Measurements from ENCODE around the gene MTIF3. TPM values are rescaled to one million over a fixed set of nuclear protein-coding genes. Genes with fewer than 3 reads are reported as not detected.
A peak's percentile ranks its signal among the peaks of the same experiment; 100 is the strongest.

Gene MTIF3
- total RNA-seq, 1 experiment from 2014 or later = 37.1 TPM

DNA sequence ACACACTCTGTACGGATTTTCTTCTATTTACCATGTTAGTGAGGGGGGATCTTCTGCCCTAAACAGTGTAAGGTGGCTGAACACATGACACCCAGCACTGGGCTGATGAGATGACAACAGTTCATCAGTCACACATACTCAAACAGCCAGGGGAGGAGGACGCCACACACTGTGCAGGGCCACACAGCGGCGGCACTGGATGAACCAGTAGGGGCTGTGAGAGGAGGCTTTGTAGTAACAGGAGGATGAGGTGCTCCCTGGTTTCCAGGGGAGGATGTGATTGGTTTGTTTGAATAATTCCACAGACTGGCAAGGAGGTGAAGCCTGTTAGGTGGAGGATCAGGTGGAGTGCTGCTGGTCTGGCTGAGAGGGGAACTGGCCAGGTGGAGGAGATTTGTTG, 42.3 kb downstream of the MTIF3 start:
- Histone ChIP-seq H3K4me3 (ENCODE audit: low read depth, low read length, poor library complexity, severe bottlenecking) (no peak overlapping the region), H3K36me3 (ENCODE audit: insufficient read depth, low read length, poor library complexity, severe bottlenecking) (no peaks in the 10 kb centered on the region), H3K4me1 (ENCODE audit: insufficient read depth, low read length, poor library complexity, severe bottlenecking) (no peaks in the 10 kb centered on the region), H3K27me3 (replicated peaks; ENCODE audit: insufficient read depth, low read depth, low read length, poor library complexity) (peaks cover 51% of the 10 kb centered on the region), H3K9me3 (ENCODE audit: low read depth, low read length, poor library complexity, severe bottlenecking) (no peaks in the 10 kb centered on the region), H3K27ac (ENCODE audit: low read depth, low read length, poor library complexity, severe bottlenecking) (no peak overlapping the region)
- ChIA-PET CTCF (no interaction called here), POLR2A (ENCODE audit: low non-redundant PET) (no interaction called here)
- TF ChIP-seq CTCF (conservative IDR thresholded peaks at IDR 0.05; ENCODE audit: low read depth, low read length) (no peak), EZH2 (IDR thresholded peaks at IDR 0.05; ENCODE audit: borderline replicate concordance, low read depth, low read length, poor library complexity, severe bottlenecking) (no peak)
- DNase-seq (ENCODE audit: low spot score) = no peak
- BruUV-seq (replicated peaks) = no TSS peak
- intact Hi-C loops (cut with micrococcal nuclease; ENCODE audit: unreplicated experiment) = no loop called here

DNA sequence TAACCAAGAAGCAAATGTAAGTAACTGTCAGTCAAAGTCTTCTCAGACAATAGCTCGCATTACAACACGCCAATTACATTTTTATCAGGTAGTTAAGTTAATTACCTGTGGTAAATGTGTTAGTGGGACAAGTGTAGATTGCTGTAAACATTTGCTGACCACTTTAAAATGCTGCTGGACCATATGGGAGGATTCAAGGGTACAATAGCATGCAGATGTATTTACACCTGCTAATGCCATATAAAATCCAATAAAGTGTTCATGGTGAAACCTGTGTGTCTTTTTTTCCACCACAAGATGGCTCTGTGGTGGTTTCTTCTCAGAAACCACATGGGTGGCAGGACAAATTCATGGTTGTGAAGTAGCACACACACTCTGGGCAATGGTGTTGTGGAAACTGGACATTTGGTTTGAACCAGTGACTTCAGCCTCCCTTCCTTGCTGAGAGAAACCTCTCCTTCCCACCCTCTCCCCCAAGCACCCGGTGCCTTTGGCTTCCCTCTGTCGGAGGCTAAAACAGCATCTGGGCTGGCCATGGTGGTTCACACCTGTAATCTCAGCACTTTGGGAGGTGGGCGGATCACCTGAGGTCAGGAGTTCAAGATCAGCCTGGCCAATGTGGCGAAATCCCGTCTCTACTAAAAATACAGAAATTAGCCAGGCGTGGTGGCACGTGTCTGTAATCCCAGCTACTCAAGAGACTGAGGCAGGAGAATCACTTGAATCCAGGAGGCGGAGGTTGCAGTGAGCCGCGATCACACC, 44.0 kb downstream of the MTIF3 start:
- BruUV-seq (replicated peaks) = no TSS peak
- Histone ChIP-seq H3K4me1 (ENCODE audit: insufficient read depth, low read length, poor library complexity, severe bottlenecking) (no peaks in the 10 kb centered on the region), H3K27me3 (replicated peaks; ENCODE audit: insufficient read depth, low read depth, low read length, poor library complexity) (peaks cover 34% of the 10 kb centered on the region), H3K9me3 (ENCODE audit: low read depth, low read length, poor library complexity, severe bottlenecking) (no peaks in the 10 kb centered on the region), H3K36me3 (ENCODE audit: insufficient read depth, low read length, poor library complexity, severe bottlenecking) (no peaks in the 10 kb centered on the region), H3K4me3 (ENCODE audit: low read depth, low read length, poor library complexity, severe bottlenecking) (no peak overlapping the region), H3K27ac (ENCODE audit: low read depth, low read length, poor library complexity, severe bottlenecking) (no peak overlapping the region)
- CTCF ChIA-PET = interaction anchor here (1.6 kb wide), 1 partner anchor 420 kb away, joined by 6 read pairs; no protein-coding TSS in a partner anchor
- TF ChIP-seq CTCF (conservative IDR thresholded peaks at IDR 0.05; ENCODE audit: low read depth, low read length) (peak; percentile 63), EZH2 (IDR thresholded peaks at IDR 0.05; ENCODE audit: borderline replicate concordance, low read depth, low read length, poor library complexity, severe bottlenecking) (no peak)
- intact Hi-C loops (cut with micrococcal nuclease; ENCODE audit: unreplicated experiment) = loop anchor here (1.0 kb wide), 1 partner anchor 420 kb away; no protein-coding TSS in a partner anchor
- POLR2A ChIA-PET (ENCODE audit: low non-redundant PET) = interaction anchor here (0.6 kb wide), 1 partner anchor 424 kb away, joined by 3 read pairs; no protein-coding TSS in a partner anchor
- DNase-seq (ENCODE audit: low spot score) = peak; percentile 43

- POLR2A ChIA-PET (ENCODE audit: low non-redundant PET) = interaction anchor here (0.6 kb wide), 1 partner anchor 424 kb away, joined by 3 read pairs; no protein-coding TSS in a partner anchor
Measured at GRCh38 chr13:27405546-27406134, 44.7 kb downstream of the MTIF3 start.

More at GRCh38 chr13:27405546-27406134, 44.7 kb downstream of the MTIF3 start:
- no peaks in the 10 kb centered on the region for H3K36me3 ChIP-seq (ENCODE audit: insufficient read depth, low read length, poor library complexity, severe bottlenecking)
- intact Hi-C loops (cut with micrococcal nuclease; ENCODE audit: unreplicated experiment) = loop anchor here (1.0 kb wide), 1 partner anchor 421 kb away; no protein-coding TSS in a partner anchor
- H3K27ac ChIP-seq (ENCODE audit: low read depth, low read length, poor library complexity, severe bottlenecking) = no peak overlapping the region
- no peak overlapping the region for H3K4me3 ChIP-seq (ENCODE audit: low read depth, low read length, poor library complexity, severe bottlenecking)
- H3K9me3 ChIP-seq (ENCODE audit: low read depth, low read length, poor library complexity, severe bottlenecking) = no peaks in the 10 kb centered on the region
- TF ChIP-seq EZH2 (IDR thresholded peaks at IDR 0.05; ENCODE audit: borderline replicate concordance, low read depth, low read length, poor library complexity, severe bottlenecking) (no peak), CTCF (conservative IDR thresholded peaks at IDR 0.05; ENCODE audit: low read depth, low read length) (no peak)
- H3K4me1 ChIP-seq (ENCODE audit: insufficient read depth, low read length, poor library complexity, severe bottlenecking) = no peaks in the 10 kb centered on the region
- BruUV-seq (replicated peaks) = no TSS peak
- DNase-seq (ENCODE audit: low spot score) = no peak
- CTCF ChIA-PET = interaction anchor here (1.6 kb wide), 1 partner anchor 421 kb away, joined by 6 read pairs; no protein-coding TSS in a partner anchor
- peaks cover 26% of the 10 kb centered on the region for H3K27me3 ChIP-seq (replicated peaks; ENCODE audit: insufficient read depth, low read depth, low read length, poor library complexity)
